Measurements from ENCODE around the gene TWF2.

The TWF2 gene

GRCh38 chr3:52222319-52223221 lies 16.4 kb downstream of the TWF2 start:
- no peak for DNase-seq (ENCODE audit: low read depth)

GRCh38 chr3:52221563-52222318 lies 17.2 kb downstream of the TWF2 start:
- no peak for DNase-seq (ENCODE audit: low read depth)

- no peak for DNase-seq (ENCODE audit: low read depth)
Observed at GRCh38 chr3:52221141-52221562, 17.8 kb downstream of the TWF2 start.

- DNase-seq (ENCODE audit: low read depth) = peak; percentile 49
Observed at GRCh38 chr3:52220380-52221026, 18.5 kb downstream of the TWF2 start.

GRCh38 chr3:52218937-52219650 lies 19.9 kb downstream of the TWF2 start:
- no peak for DNase-seq (ENCODE audit: low read depth)

GRCh38 chr3:52218454-52218853 lies 20.5 kb downstream of the TWF2 start:
- DNase-seq (ENCODE audit: low read depth) = no peak

GRCh38 chr3:52218026-52218425 lies 20.9 kb downstream of the TWF2 start:
- DNase-seq (ENCODE audit: low read depth) = no peak

- DNase-seq (ENCODE audit: low read depth) = no peak
Observed at GRCh38 chr3:52217409-52217805, 21.6 kb downstream of the TWF2 start.

- peak; percentile 63 for DNase-seq (ENCODE audit: low read depth)
Observed at GRCh38 chr3:52216585-52217408, 22.2 kb downstream of the TWF2 start.

GRCh38 chr3:52215351-52215750 lies 23.6 kb downstream of the TWF2 start:
- no peak for DNase-seq (ENCODE audit: low read depth)

- DNase-seq (ENCODE audit: low read depth) = no peak
Observed at GRCh38 chr3:52213901-52214300, 25.1 kb downstream of the TWF2 start.

GRCh38 chr3:52213005-52213404 lies 26.0 kb downstream of the TWF2 start:
- no peak for DNase-seq (ENCODE audit: low read depth)

- DNase-seq (ENCODE audit: low read depth) = no peak
Observed at GRCh38 chr3:52211268-52211891, 27.6 kb downstream of the TWF2 start.

GRCh38 chr3:52210550-52211046 lies 28.4 kb downstream of the TWF2 start:
- DNase-seq (ENCODE audit: low read depth) = no peak

- no peak for DNase-seq (ENCODE audit: low read depth)
Observed at GRCh38 chr3:52210037-52210436, 28.9 kb downstream of the TWF2 start.

GRCh38 chr3:52208556-52208955 lies 30.4 kb downstream of the TWF2 start:
- no peak for DNase-seq (ENCODE audit: low read depth)

GRCh38 chr3:52205727-52206372 lies 33.1 kb downstream of the TWF2 start:
- no peak for DNase-seq (ENCODE audit: low read depth)

GRCh38 chr3:52204337-52205073 lies 34.5 kb downstream of the TWF2 start:
- no peak for DNase-seq (ENCODE audit: low read depth)

- no peak for DNase-seq (ENCODE audit: low read depth)
Observed at GRCh38 chr3:52203701-52204100, 35.3 kb downstream of the TWF2 start.

All from fibroblast of the conjunctiva (primary cell).